MM.1S (cell line): ENCODE results near the gene KCNMA1.

Experiments
- DNase-seq: peaks from one replicate; pipeline ENCODE4 v3.0.0-alpha.2; 2015
- H2AFZ ChIP-seq: fragments of 300-600 bp; sonication (generic); 2 replicates; pipeline ENCODE4 v1.6.0; 2016; ENCODE audit warnings: antibody characterized with exemption, low read length
- H3F3A ChIP-seq: fragments of 300-600 bp; sonication (generic); 2 replicates; pipeline ENCODE4 v1.6.1; 2016; ENCODE audit warnings: mild to moderate bottlenecking, antibody characterized with exemption, low read length, moderate library complexity, mixed read lengths; ENCODE audit not compliant: insufficient read depth
- H3K27ac ChIP-seq: fragments of 300-600 bp; sonication (generic); 2 replicates; pipeline ENCODE4 v1.5.1; 2016; ENCODE audit warnings: mild to moderate bottlenecking, low read length
- H3K27me3 ChIP-seq: fragments of 300-600 bp; sonication (generic); replicated peaks from 2 replicates; pipeline ENCODE4 v1.6.0; 2016; ENCODE audit warnings: low read length; ENCODE audit not compliant: insufficient read depth
- H3K36me3 ChIP-seq: fragments of 300-600 bp; sonication (generic); replicated peaks from 2 replicates; pipeline ENCODE4 v1.6.1; 2016; ENCODE audit warnings: mild to moderate bottlenecking, low read length, mixed read lengths; ENCODE audit not compliant: insufficient read depth
- H3K4me1 ChIP-seq: fragments of 300-600 bp; sonication (generic); 2 replicates; pipeline ENCODE4 v1.6.1; 2016; ENCODE audit warnings: low read length, mixed read lengths
- H3K4me2 ChIP-seq: fragments of 300-600 bp; sonication (generic); 2 replicates; pipeline ENCODE4 v1.6.0; 2016; ENCODE audit warnings: low read depth, low read length
- H3K4me3 ChIP-seq: fragments of 300-600 bp; sonication (generic); 2 replicates; pipeline ENCODE4 v1.5.1; 2016; ENCODE audit warnings: low read length, mixed read lengths
- H3K79me2 ChIP-seq: fragments of 300-600 bp; sonication (generic); 2 replicates; pipeline ENCODE4 v1.6.1; 2016; ENCODE audit warnings: mixed run types, low read length, mixed read lengths
- H3K9ac ChIP-seq: fragments of 300-600 bp; sonication (generic); 2 replicates; pipeline ENCODE4 v1.6.1; 2016; ENCODE audit warnings: low read length, mixed read lengths
- H3K9me2 ChIP-seq: fragments of 300-600 bp; sonication (generic); replicated peaks from 2 replicates; pipeline ENCODE4 v1.6.1; 2016; ENCODE audit warnings: mild to moderate bottlenecking, low read length, mixed read lengths; ENCODE audit not compliant: insufficient read depth
- H3K9me3 ChIP-seq: fragments of 300-600 bp; sonication (generic); replicated peaks from 2 replicates; pipeline ENCODE4 v1.6.1; 2016; ENCODE audit warnings: mild to moderate bottlenecking, low read length, mixed read lengths; ENCODE audit not compliant: insufficient read depth
- H4K20me1 ChIP-seq: fragments of 300-600 bp; sonication (generic); 2 replicates; pipeline ENCODE4 v1.6.1; 2016; ENCODE audit warnings: mild to moderate bottlenecking, low read length, moderate library complexity, mixed read lengths; ENCODE audit not compliant: insufficient read depth
- EZH2 ChIP-seq: fragments of 300-600 bp; sonication (generic); optimal IDR thresholded peaks from 2 replicates; pipeline ENCODE3; 2017; ENCODE audit warnings: low read depth, mild to moderate bottlenecking, antibody characterized with exemption, low read length, mixed read lengths
- EZH2phosphoT487 ChIP-seq: fragments of 300-600 bp; sonication (generic); IDR thresholded peaks from 2 replicates; pipeline ENCODE4 v1.6.1; 2018; ENCODE audit warnings: antibody characterized with exemption, low read length
- TF ChIP-seq, protein P1 (sequence below): fragments of 300-600 bp; sonication (generic); IDR thresholded peaks from 2 replicates; pipeline ENCODE4 v1.5.1; 2016; ENCODE audit warnings: antibody characterized with exemption, low read length, mixed read lengths

Gene KCNMA1

DNA sequence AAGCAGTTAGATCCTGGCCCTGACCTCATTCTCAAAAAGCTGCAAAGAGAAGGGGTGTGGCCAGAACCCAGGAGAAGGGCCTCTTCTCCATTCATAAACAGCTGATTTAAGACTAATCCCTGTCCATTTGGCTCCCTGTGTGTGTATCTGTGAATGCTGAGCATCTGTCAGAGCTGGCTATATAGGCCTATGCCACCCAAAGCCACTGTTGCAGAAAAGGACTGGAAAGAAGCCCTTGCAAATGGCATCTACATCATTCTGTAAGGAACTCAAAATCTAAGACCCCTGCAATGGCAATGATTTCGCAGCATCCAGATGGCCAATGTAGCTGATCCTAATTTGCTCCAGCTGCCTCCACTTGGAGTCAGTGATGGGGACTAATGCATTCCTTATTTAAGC is 384.5 kb downstream of the KCNMA1 start:
- H3K79me2 ChIP-seq: no peaks in the 10 kb centered on the region
- no peaks in the 10 kb centered on the region for H4K20me1 ChIP-seq
- no peak overlapping the region for H3K9ac ChIP-seq
- no peak overlapping the region for H3K4me2 ChIP-seq
- H3K4me1 ChIP-seq: no peaks in the 10 kb centered on the region
- no peak overlapping the region for H2AFZ ChIP-seq
- no peak overlapping the region for H3K27ac ChIP-seq
- no peaks in the 10 kb centered on the region for H3K36me3 ChIP-seq
- H3K27me3 ChIP-seq: no peaks in the 10 kb centered on the region
- no peak overlapping the region for H3K4me3 ChIP-seq
- no peaks in the 10 kb centered on the region for H3K9me3 ChIP-seq
- no peaks in the 10 kb centered on the region for H3K9me2 ChIP-seq
- DNase-seq: no peak
- H3F3A ChIP-seq: no peaks in the 10 kb centered on the region
- TF ChIP-seq EZH2 (no peak), EZH2phosphoT487 (no peak)
- TF ChIP-seq, protein P1, sequence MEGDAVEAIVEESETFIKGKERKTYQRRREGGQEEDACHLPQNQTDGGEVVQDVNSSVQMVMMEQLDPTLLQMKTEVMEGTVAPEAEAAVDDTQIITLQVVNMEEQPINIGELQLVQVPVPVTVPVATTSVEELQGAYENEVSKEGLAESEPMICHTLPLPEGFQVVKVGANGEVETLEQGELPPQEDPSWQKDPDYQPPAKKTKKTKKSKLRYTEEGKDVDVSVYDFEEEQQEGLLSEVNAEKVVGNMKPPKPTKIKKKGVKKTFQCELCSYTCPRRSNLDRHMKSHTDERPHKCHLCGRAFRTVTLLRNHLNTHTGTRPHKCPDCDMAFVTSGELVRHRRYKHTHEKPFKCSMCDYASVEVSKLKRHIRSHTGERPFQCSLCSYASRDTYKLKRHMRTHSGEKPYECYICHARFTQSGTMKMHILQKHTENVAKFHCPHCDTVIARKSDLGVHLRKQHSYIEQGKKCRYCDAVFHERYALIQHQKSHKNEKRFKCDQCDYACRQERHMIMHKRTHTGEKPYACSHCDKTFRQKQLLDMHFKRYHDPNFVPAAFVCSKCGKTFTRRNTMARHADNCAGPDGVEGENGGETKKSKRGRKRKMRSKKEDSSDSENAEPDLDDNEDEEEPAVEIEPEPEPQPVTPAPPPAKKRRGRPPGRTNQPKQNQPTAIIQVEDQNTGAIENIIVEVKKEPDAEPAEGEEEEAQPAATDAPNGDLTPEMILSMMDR: no peak

DNA sequence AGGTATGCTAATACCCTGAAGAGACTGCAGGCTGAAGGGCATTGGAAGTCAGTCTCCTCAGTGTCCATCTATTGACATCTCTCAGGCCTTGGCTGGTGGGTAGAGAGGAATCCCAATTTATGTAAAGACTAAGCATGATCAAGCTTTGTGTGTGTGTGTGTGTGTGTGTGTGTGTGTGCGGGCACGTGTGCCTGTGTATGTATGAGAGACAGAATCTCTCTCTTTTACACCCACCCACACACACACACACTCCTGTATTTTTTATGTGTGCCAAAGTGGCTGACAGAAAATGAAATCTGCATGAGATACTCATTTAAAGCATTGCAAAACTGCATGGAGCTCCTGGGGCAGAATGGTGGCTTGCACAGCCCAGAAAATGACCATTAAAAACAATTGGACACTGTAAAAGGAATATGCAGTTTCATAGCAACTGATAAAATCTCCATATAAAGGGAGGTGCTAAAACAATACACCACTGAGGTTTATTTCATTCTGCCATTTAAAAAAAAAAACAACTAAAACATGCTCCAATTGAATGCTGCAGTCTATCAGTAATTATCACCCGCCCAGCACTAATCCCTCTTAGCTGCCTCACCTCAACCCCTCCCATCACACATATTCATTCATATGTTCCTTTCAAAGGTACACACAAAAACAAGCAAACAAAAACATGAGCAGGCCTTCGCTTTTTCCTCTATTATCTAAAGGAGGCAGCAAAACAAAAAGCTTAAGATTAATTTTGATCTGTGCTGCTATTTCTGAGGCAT is 385.0 kb downstream of the KCNMA1 start:
- no peaks in the 10 kb centered on the region for H3K4me1 ChIP-seq
- H3K4me3 ChIP-seq: no peak overlapping the region
- no peaks in the 10 kb centered on the region for H3K9me2 ChIP-seq
- H3K4me2 ChIP-seq: no peak overlapping the region
- H3K36me3 ChIP-seq: no peaks in the 10 kb centered on the region
- H3K27ac ChIP-seq: no peak overlapping the region
- no peaks in the 10 kb centered on the region for H3F3A ChIP-seq
- no peak for DNase-seq
- no peaks in the 10 kb centered on the region for H4K20me1 ChIP-seq
- no peak overlapping the region for H3K9ac ChIP-seq
- no peaks in the 10 kb centered on the region for H3K27me3 ChIP-seq
- TF ChIP-seq EZH2phosphoT487: no peak
- no peaks in the 10 kb centered on the region for H3K79me2 ChIP-seq
- H3K9me3 ChIP-seq: no peaks in the 10 kb centered on the region
- H2AFZ ChIP-seq: no peak overlapping the region

DNA sequence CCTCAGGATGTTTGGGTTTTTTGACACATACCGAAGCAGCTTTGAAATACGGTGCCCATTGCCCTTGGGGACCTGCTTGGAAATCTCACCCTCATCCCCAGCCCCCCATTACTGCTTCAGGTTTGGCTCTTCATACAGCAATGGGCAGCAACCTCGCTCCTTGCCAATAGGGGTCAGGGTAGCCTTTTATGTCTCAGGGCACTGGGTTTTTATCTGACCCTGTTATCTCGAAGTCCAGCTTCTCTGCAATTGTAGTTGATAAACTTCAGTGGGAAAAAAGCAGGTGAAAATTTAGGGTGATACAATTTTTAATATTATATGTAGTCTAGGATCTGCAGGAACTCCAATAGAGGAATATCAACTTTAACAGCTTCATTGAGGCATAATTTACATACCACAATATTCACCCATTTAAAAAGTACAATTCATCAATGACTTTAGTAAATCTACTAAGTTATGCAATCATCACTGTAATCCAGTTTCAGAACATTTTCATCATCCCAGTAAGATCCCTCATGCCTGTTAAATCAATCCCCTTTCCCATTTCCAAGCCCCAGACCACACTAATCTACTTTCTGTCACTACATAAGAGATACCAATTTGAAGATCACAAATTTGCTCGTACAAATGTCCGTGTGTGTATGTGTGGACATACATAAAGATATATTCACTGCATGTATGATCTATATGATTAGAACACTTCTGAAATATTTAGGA is 386.2 kb downstream of the KCNMA1 start:
- H3K9ac ChIP-seq: no peak overlapping the region
- H3K9me3 ChIP-seq: no peaks in the 10 kb centered on the region
- H3K4me2 ChIP-seq: no peak overlapping the region
- H3K79me2 ChIP-seq: no peaks in the 10 kb centered on the region
- H4K20me1 ChIP-seq: no peaks in the 10 kb centered on the region
- no peak overlapping the region for H2AFZ ChIP-seq
- H3K27me3 ChIP-seq: no peaks in the 10 kb centered on the region
- no peaks in the 10 kb centered on the region for H3K9me2 ChIP-seq
- DNase-seq: peak; percentile 52
- H3F3A ChIP-seq: no peaks in the 10 kb centered on the region
- H3K27ac ChIP-seq: no peak overlapping the region
- no peaks in the 10 kb centered on the region for H3K36me3 ChIP-seq
- H3K4me1 ChIP-seq: peaks cover 2% of the 10 kb centered on the region; the same call in 1 of the 2 replicates
- H3K4me3 ChIP-seq: no peak overlapping the region
- no peak for TF ChIP-seq EZH2phosphoT487
- TF ChIP-seq, protein P1: peak; percentile 78
